IPS DF 19.7 (cell line): ENCODE measurements around the gene ATP6V0E1.

Experiments
- DNase-seq: peaks from one replicate; pipeline ENCODE4 v3.0.0-alpha.2; 2013; ENCODE audit warnings: low read depth, low spot score

Gene ATP6V0E1

GRCh38 chr5:172983542-172984243 lies at the start of gene ATP6V0E1:
Gene ATP6V0E1 (plus strand): TSS chr5:172983771. CDS start chr5:172983861, 90 bp downstream.
- DNase-seq, result peak; percentile 47

GRCh38 chr5:172935096-172935495 lies 48.5 kb upstream of the ATP6V0E1 start:
- DNase-seq, result no peak

- DNase-seq, result no peak
These were observed 47.2 kb upstream of the ATP6V0E1 start for GRCh38 chr5:172936401-172936800.

GRCh38 chr5:172939071-172939470 lies 44.5 kb upstream of the ATP6V0E1 start:
- DNase-seq, result peak; percentile 28

GRCh38 chr5:172939611-172940267 lies 43.8 kb upstream of the ATP6V0E1 start:
- DNase-seq, result no peak

DNA sequence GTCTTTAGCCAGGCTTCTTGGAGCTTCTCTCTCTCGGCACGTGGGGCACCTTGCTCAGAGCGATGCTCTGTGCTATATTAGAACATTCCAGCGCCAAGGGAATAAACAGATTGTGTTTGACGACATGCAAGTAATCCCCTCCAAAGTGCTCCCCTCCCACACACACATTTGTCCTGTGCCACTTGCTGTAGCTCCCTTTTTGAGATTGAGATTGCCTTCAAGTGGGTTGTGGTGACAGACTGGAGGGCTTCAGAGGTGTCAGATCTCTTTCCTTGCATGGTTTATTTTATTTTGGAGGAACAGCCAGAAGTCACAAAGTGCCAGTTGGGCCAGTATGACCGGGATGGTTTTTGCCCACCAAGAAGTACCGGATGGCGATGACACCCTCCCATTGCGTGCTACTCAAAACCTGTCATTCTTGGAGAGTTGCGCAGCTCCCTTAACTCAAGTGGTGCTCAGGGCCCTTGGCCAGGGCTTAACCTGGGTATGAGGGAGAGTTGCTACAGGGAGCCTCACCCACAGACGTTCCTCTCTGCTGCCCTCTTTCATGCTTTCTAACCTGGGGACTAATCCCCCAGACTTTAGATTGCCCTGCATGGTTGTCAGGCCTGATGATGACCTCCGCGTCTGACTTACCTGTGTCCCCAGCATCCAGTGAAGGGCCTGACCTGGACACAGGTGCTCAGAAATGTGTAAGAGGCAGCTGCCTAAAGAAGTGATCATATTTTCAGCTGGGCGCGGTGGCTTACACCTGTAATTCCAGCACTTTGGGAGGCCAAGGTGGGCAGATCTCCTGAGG lies 43.1 kb upstream of the ATP6V0E1 start:
- DNase-seq, result no peak

DNA sequence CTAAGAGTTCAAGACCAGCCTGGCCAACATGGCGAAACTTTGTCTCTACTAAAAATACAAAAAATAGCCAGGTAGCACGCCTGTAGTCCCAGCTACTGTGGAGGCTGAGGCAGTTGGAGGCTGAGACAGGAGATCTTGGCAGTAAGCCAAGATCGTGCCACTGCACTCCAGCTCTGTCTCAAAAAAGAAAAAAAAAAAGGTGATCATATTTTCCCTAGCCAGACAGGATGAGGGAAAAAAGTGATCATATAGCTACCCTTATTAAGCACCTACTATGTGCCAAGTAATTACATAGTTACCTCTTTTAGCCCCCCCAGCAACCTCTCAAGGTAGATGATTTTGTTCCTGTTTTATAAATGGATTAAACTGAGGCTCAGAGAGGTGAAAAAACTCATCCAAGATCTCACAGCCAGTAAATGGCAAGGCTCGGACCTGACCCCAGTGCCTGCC lies 42.5 kb upstream of the ATP6V0E1 start:
- no peak for DNase-seq

GRCh38 chr5:172942556-172942955 lies 41.0 kb upstream of the ATP6V0E1 start:
- DNase-seq, result no peak

DNA sequence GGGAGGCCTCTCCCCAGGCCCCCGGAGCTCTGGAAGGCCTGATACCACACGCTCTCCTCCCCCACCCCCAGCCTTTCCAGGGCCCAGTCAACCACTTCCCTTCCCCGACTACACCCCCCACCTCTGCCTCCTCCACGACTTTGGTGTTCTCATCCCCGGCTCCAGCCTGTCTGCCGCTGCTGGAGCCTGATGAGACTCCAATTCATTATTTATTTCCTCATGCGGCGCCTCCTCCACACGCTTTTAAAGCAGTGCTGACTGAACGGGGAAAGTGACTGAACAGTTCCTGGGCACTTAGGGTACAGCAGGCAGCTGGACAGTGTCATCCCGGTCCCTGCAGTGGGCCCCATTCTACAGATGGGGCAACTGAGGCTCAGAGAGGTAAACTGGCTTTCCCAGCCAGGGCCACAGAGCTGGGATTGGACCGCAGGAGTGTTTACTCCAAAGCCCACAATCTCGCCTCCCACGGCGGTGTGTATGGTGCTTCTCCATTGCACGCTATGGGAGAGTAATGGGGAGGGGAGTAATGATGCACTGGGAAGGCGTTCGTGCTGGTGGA lies 40.2 kb upstream of the ATP6V0E1 start:
- DNase-seq, result no peak

GRCh38 chr5:172943906-172944305 lies 39.7 kb upstream of the ATP6V0E1 start:
- DNase-seq, result no peak

GRCh38 chr5:172944741-172945140 lies 38.8 kb upstream of the ATP6V0E1 start:
- no peak for DNase-seq

DNA sequence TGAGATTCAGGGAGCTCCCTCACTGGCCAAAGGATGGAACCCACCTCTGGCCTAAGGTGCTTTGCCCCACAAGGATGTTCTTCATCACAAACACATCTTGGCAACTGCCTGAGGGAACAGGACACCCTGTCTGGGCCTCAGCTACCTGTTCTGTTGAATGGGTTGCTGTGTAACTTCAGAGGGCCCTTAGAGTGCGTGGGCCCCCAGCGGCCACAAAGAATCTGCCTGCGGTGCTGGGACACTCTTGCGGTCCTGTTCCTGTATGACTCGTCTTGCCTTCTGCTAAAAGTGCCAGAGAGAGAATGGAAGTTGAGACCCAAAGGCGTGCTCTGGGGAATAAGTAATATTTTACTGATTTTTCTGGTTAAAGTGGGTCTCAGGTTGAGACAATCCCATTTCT lies 38.4 kb upstream of the ATP6V0E1 start:
- DNase-seq, result no peak

DNA sequence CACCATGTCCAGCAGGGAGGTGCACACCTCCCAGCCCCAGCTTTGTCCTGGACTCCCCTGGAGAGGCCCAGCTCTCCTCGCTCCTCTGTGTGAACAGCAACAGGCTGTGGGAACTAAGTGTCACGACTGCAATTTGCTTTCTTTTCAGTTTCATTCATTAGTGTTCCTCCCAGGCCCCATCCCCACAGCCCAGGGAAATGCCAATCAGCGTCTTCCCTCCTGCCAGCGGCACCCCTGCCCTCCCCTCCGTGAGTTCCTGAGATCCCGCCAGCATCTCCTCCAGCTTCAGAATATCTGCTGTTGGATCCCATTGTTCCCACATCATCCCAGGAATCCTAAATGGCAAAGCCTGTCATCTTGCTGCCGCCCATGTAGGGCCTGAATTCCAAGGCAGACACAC lies 37.4 kb upstream of the ATP6V0E1 start:
- DNase-seq, result no peak

DNA sequence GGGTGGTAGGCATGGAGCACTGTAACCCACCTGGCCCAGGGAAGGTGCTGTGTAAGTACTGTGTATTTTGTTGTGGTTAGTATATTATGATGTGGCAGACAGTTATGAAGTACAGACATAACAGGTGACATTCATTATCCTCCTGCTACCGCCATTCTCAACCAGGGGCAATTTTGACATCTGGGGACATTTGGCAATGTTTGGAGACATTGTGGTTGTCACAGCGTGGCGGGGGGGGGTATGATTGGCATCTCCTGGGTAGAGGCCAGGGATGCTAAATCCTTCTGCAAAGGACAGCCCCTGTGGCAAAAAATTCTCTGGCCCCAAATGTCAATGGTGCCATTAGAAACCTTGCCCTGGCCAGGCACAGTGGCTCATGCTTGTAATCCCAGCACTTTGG lies 34.1 kb upstream of the ATP6V0E1 start:
- DNase-seq, result no peak

DNA sequence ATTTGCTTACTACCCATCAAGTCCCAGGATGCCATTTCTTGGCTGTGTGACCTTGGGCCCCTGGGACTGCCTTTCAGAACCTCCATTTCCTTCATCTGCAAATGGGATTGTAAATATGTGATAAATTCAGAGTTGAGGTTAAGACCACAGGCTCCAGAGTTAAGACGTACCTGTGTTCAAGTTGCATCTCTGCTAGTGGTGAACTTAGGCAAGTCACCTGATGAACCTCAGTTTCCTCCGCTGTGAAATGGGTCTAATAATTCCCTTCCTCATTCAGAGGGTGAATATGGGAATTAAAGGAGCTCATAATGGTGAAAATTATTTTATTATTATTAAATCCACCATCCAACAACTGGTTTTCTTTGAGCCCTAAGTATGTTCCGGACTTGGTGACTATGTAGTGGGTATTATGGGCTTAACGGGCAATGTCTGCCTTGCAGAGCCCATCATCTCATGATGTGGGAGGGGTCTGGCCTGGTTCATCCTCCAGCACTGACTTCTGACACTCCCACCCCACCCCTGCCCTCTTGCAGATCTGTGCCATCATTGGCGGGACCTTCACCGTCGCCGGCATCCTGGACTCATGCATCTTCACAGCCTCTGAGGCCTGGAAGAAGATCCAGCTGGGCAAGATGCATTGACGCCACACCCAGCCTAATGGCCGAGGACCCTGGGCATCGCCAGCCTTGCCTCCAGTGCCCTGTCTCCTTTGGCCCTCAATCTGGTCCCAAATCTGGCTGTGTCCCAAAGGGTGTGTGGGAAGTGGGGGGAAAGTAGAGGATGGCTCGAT lies 33.2 kb upstream of the ATP6V0E1 start:
- DNase-seq, result no peak

- no peak for DNase-seq
These were observed 32.1 kb upstream of the ATP6V0E1 start for GRCh38 chr5:172951371-172952033.

GRCh38 chr5:172952034-172952511 lies 31.5 kb upstream of the ATP6V0E1 start:
- DNase-seq, result no peak

DNA sequence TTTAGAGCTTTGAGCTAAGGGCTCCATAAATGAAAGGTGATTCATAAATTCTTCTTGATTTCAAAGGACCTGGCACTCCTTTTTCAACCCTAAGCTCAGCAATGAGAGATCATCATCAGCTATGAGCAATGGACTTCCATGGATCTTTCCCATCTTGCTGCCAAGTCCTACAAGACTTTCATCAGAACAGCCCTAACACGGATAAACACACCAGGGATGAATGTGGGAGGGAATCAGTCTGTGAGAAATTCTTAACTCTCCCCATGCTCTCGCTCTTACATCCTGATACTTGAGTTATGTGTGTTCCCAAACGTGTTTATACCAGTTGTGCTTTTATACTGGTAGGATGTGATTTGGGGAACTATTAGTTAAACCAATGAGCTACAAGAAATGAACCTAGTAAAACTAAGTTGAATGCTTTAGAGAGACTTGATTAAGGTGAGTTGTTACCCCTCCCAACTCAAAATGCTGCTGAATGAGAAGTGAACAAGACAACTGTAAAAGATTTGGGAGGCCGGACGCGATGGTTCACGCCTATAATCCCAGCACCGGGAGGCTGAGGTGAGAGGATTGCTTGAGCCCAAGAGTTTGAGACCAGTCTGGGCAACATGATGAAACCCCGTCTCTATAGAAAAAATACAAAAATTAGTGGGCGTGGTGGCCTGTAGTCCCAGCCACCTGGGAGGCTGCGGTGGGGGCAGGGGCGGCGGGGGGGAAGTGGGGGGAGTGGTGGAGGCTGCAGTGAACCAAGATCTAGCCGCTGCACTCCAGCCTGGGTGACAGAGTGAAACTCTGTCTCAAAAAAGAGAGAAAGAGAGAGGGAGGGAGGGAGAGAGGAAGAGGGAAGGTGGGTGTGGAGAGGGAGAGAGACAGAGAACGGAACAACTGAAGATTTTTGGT lies 29.5 kb upstream of the ATP6V0E1 start:
- DNase-seq, result no peak

DNA sequence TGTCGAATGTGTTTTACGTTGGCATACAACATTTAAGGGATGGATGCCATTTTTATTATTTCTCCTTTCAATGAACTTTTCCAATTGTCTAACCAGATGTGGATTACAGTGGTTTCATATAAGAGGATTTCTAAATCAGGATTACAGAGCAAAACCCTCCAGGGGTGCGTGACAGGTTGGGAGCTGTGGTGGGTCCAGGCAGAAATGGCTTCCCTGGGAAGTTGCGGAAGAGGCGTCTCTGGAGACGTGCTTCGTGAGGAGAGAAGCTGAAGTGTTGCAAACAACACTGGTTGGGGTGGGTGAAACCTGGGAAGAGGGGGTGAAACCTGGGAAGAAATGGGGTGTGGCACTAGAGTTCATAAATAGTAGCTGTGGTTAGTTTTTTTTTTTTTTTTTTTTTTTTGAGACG lies 28.8 kb upstream of the ATP6V0E1 start:
- DNase-seq, result no peak

DNA sequence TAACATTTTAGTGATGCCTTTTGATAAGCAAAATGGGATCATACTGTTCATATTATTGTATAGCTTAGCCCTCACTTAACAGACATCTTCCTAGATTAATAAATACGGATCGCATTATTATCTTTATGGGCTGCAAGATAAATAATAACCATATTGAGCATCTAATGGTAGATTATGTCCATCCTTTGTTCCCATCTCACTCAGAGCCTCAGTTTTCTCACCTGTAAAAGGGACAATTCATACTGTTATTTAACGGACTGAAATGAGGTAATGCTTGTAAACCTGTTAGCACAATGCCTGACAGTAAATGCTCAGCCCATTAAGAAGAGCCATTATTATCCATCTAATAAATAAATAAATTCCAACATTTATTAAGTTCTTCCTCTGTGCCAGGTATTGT lies 27.3 kb upstream of the ATP6V0E1 start:
- DNase-seq, result no peak
